GM18507 (cell line): ENCODE measurements around the gene TEF.

Source experiments
- DNase-seq: peaks from one replicate; pipeline ENCODE4 v3.0.0; 2011; ENCODE audit warnings: low read depth; ENCODE audit not compliant: insufficient read length; ENCODE audit errors: extremely low spot score
- FAIRE-seq: peaks from 2 replicates; lab custom pipeline; 2011; peaks lifted over from hg19 to GRCh38; lab: Jason Lieb, UNC

The TEF gene

GRCh38 chr22:41445129-41446056 lies 63.7 kb downstream of the TEF start:
- DNase-seq (no peak), FAIRE-seq (peak; percentile 33)

GRCh38 chr22:41446057-41446501 lies 64.3 kb downstream of the TEF start:
- DNase-seq (no peak), FAIRE-seq (no peak)

- FAIRE-seq: peak; percentile 94
- DNase-seq: peak; percentile 60
These were observed 65.1 kb downstream of the TEF start, which contains the start of gene TOB2 for GRCh38 chr22:41446639-41447434. TSS of gene TOB2 (minus strand) at chr22:41446801. CDS start at chr22:41437345, 9,456 bp downstream.

- peak; percentile 64 for FAIRE-seq
- DNase-seq: no peak
These were observed 65.9 kb downstream of the TEF start for GRCh38 chr22:41447435-41448188.

GRCh38 chr22:41448189-41448808 lies 66.6 kb downstream of the TEF start:
- peak; percentile 69 for DNase-seq
- FAIRE-seq: peak; percentile 100
